Neural progenitor cell (in vitro differentiated cells): ENCODE data around the gene KRT78. TPM values are rescaled to one million over a fixed set of nuclear protein-coding genes. Genes with fewer than 3 reads are reported as not detected.

Experiments
- DNase-seq: peaks from one replicate; pipeline ENCODE4 v3.0.0-alpha.2; 2016; ENCODE audit warnings: low spot score
- H2AFZ ChIP-seq: fragments of 200-600 bp; sonication (generic); replicated peaks from 2 replicates; pipeline ENCODE4 v1.6.1; 2016; ENCODE audit warnings: antibody characterized with exemption
- H3F3A ChIP-seq: fragments of 200-600 bp; sonication (generic); 2 replicates; pipeline ENCODE4 v1.6.1; 2016; ENCODE audit warnings: antibody characterized with exemption, low read depth
- H3K27ac ChIP-seq: fragments of 200-600 bp; sonication (generic); 2 replicates; pipeline ENCODE4 v1.5.1; 2016; ENCODE audit warnings: mild to moderate bottlenecking
- H3K27me3 ChIP-seq: fragments of 200-600 bp; sonication (generic); 2 replicates; pipeline ENCODE4 v1.6.1; 2016; ENCODE audit warnings: mild to moderate bottlenecking, moderate library complexity
- H3K36me3 ChIP-seq: fragments of 200-600 bp; sonication (generic); 2 replicates; pipeline ENCODE4 v1.5.1; 2016
- H3K4me1 ChIP-seq: fragments of 200-600 bp; sonication (generic); 2 replicates; pipeline ENCODE4 v1.6.1; 2016; ENCODE audit warnings: mixed run types
- H3K4me2 ChIP-seq: fragments of 200-600 bp; sonication (generic); 2 replicates; pipeline ENCODE4 v1.6.1; 2016
- H3K4me3 ChIP-seq: fragments of 200-600 bp; sonication (generic); 2 replicates; pipeline ENCODE4 v1.5.1; 2016
- H3K79me2 ChIP-seq: fragments of 200-600 bp; sonication (generic); 2 replicates; pipeline ENCODE4 v1.6.1; 2016; ENCODE audit warnings: low read depth
- H3K9ac ChIP-seq: fragments of 200-600 bp; sonication (generic); 2 replicates; pipeline ENCODE4 v1.6.1; 2016
- H3K9me3 ChIP-seq: fragments of 200-600 bp; sonication (generic); 2 replicates; pipeline ENCODE4 v1.5.1; 2016; ENCODE audit warnings: low read depth
- H4K20me1 ChIP-seq: fragments of 200-600 bp; sonication (generic); 2 replicates; pipeline ENCODE4 v1.6.1; 2016; ENCODE audit warnings: low read depth
- H3K27ac Mint-ChIP-seq: 3 replicates; pipeline ENCODE4 v1.8.0; 2021; ENCODE audit warnings: mixed read lengths
- H3K27me3 Mint-ChIP-seq: 2 replicates; pipeline ENCODE4 v1.8.0; 2022; ENCODE audit warnings: low read depth, mild to moderate bottlenecking, inconsistent platforms, moderate library complexity, mixed read lengths; ENCODE audit not compliant: insufficient read depth
- H3K36me3 Mint-ChIP-seq: 3 replicates; pipeline ENCODE4 v1.8.0; 2021; ENCODE audit warnings: mixed read lengths
- H3K4me1 Mint-ChIP-seq: 3 replicates; pipeline ENCODE4 v1.8.0; 2021; ENCODE audit warnings: mixed read lengths
- H3K4me3 Mint-ChIP-seq: 3 replicates; pipeline ENCODE4 v1.8.0; 2021; ENCODE audit warnings: mild to moderate bottlenecking, moderate library complexity, mixed read lengths
- H3K9me3 Mint-ChIP-seq: 3 replicates; pipeline ENCODE4 v1.8.0; 2020; ENCODE audit warnings: mixed read lengths
- CTCF ChIP-seq: fragments of 200-600 bp; sonication (generic); IDR thresholded peaks from 2 replicates; pipeline ENCODE4 v1.5.1; 2017; ENCODE audit warnings: antibody characterized with exemption, mild to moderate bottlenecking
- EZH2 ChIP-seq: fragments of 200-600 bp; sonication (generic); IDR thresholded peaks from 2 replicates; pipeline ENCODE4 v1.6.1; 2017; ENCODE audit warnings: antibody characterized with exemption, mild to moderate bottlenecking, moderate library complexity
- EZH2phosphoT487 ChIP-seq: fragments of 200-600 bp; sonication (generic); IDR thresholded peaks from 2 replicates; pipeline ENCODE4 v1.6.1; 2017; ENCODE audit warnings: antibody characterized with exemption
- total RNA-seq: library from RNA; depleted of rRNA; stranded (reverse); fragments of >200 nt; gene quantifications from 2 replicates; pipeline ENCODE4 v1.2.3, GENCODE V29; 2015; ENCODE audit warnings: low replicate concordance

KRT78 gene
- total RNA-seq, 1 donor from 2014 or later: not detected

- Histone ChIP-seq H3K4me2 (no peak overlapping the region), H3F3A (no peaks in the 10 kb centered on the region), H3K79me2 (no peaks in the 10 kb centered on the region), H3K27me3 (no peaks in the 10 kb centered on the region), H3K9me3 (no peaks in the 10 kb centered on the region), H3K9ac (no peak overlapping the region), H3K36me3 (no peaks in the 10 kb centered on the region), H3K27ac (no peak overlapping the region), H2AFZ (no peak overlapping the region), H4K20me1 (no peaks in the 10 kb centered on the region), H3K4me1 (no peaks in the 10 kb centered on the region), H3K4me3 (no peak overlapping the region)
- DNase-seq: no peak
- Mint-ChIP-seq H3K27me3 (peaks cover 10% of the 10 kb centered on the region), H3K4me3 (no peak overlapping the region), H3K27ac (no peak overlapping the region), H3K4me1 (no peaks in the 10 kb centered on the region), H3K9me3 (no peaks in the 10 kb centered on the region), H3K36me3 (no peaks in the 10 kb centered on the region)
- TF ChIP-seq EZH2: no peak
Measured at GRCh38 chr12:52794479-52795331, 54.1 kb downstream of the KRT78 start.

GRCh38 chr12:52792185-52793029 is 56.4 kb downstream of the KRT78 start:
- Histone ChIP-seq H3K27ac (no peak overlapping the region), H3K9me3 (no peaks in the 10 kb centered on the region), H3K36me3 (no peaks in the 10 kb centered on the region), H2AFZ (no peak overlapping the region), H3K79me2 (no peaks in the 10 kb centered on the region), H3K27me3 (no peaks in the 10 kb centered on the region), H3K4me1 (no peaks in the 10 kb centered on the region), H4K20me1 (no peaks in the 10 kb centered on the region), H3K9ac (no peak overlapping the region), H3F3A (no peaks in the 10 kb centered on the region), H3K4me3 (no peak overlapping the region), H3K4me2 (no peak overlapping the region)
- H3K4me1 Mint-ChIP-seq: no peaks in the 10 kb centered on the region
- no peaks in the 10 kb centered on the region for H3K9me3 Mint-ChIP-seq
- peaks cover 16% of the 10 kb centered on the region for H3K27me3 Mint-ChIP-seq
- no peak overlapping the region for H3K27ac Mint-ChIP-seq
- no peaks in the 10 kb centered on the region for H3K36me3 Mint-ChIP-seq
- H3K4me3 Mint-ChIP-seq: no peak overlapping the region
- no peak for DNase-seq
- TF ChIP-seq CTCF (no peak), EZH2 (no peak), EZH2phosphoT487 (no peak)

GRCh38 chr12:52791271-52792184 is 57.3 kb downstream of the KRT78 start:
- H3K36me3 Mint-ChIP-seq: no peaks in the 10 kb centered on the region
- Histone ChIP-seq H3K4me3 (no peak overlapping the region), H3K4me2 (no peak overlapping the region), H3K27me3 (no peaks in the 10 kb centered on the region), H3K79me2 (no peaks in the 10 kb centered on the region), H3F3A (no peaks in the 10 kb centered on the region), H3K4me1 (no peaks in the 10 kb centered on the region), H4K20me1 (no peaks in the 10 kb centered on the region), H3K9me3 (no peaks in the 10 kb centered on the region), H3K27ac (no peak overlapping the region), H2AFZ (no peak overlapping the region), H3K36me3 (no peaks in the 10 kb centered on the region), H3K9ac (no peak overlapping the region)
- no peak overlapping the region for H3K4me3 Mint-ChIP-seq
- no peaks in the 10 kb centered on the region for H3K9me3 Mint-ChIP-seq
- peaks cover 16% of the 10 kb centered on the region for H3K27me3 Mint-ChIP-seq
- H3K4me1 Mint-ChIP-seq: no peaks in the 10 kb centered on the region
- no peak for TF ChIP-seq CTCF
- TF ChIP-seq EZH2phosphoT487: no peak
- no peak for TF ChIP-seq EZH2
- DNase-seq: no peak
- H3K27ac Mint-ChIP-seq: no peak overlapping the region
